NCI-H524 (cell line): ENCODE data around the gene GHRHR.

ENCODE experiments used
- DNase-seq, 2 experiments: peaks; one replicate each; lab custom pipeline; 2025; lab: John Stamatoyannopoulos, UW

The GHRHR gene

GRCh38 chr7:30984359-30985107, 20.8 kb downstream of the GHRHR start:
- no peak for DNase-seq

GRCh38 chr7:30985756-30986155, 22.0 kb downstream of the GHRHR start:
- DNase-seq: no peak

GRCh38 chr7:30986331-30986730, 22.6 kb downstream of the GHRHR start:
- no peak for DNase-seq

- DNase-seq: no peak
These were observed 23.0 kb downstream of the GHRHR start for GRCh38 chr7:30986738-30987137.

- DNase-seq: no peak
These were observed 23.4 kb downstream of the GHRHR start for GRCh38 chr7:30987178-30987577.

- DNase-seq: no peak
These were observed 24.2 kb downstream of the GHRHR start for GRCh38 chr7:30987936-30988335.

- peak; percentile 35 to 60 for DNase-seq
These were observed 24.7 kb downstream of the GHRHR start for GRCh38 chr7:30988351-30989005.

GRCh38 chr7:30989008-30989823, 25.5 kb downstream of the GHRHR start:
- DNase-seq: no peak

GRCh38 chr7:30989824-30990672, 26.3 kb downstream of the GHRHR start:
- DNase-seq: no peak

GRCh38 chr7:30990673-30991170, 27.0 kb downstream of the GHRHR start:
- no peak for DNase-seq

- no peak for DNase-seq
These were observed 28.7 kb downstream of the GHRHR start for GRCh38 chr7:30992414-30992813.

GRCh38 chr7:30994206-30995100, 30.7 kb downstream of the GHRHR start:
- no peak for DNase-seq

- no peak for DNase-seq
These were observed 31.8 kb downstream of the GHRHR start for GRCh38 chr7:30995536-30995935.

GRCh38 chr7:30996256-30996655, 32.5 kb downstream of the GHRHR start:
- DNase-seq: no peak

GRCh38 chr7:30996883-30997282, 33.1 kb downstream of the GHRHR start:
- DNase-seq: no peak

- DNase-seq: no peak
These were observed 33.6 kb downstream of the GHRHR start for GRCh38 chr7:30997316-30997715.

- DNase-seq: no peak
These were observed 34.4 kb downstream of the GHRHR start for GRCh38 chr7:30998180-30998579.

GRCh38 chr7:31000161-31000693, 36.5 kb downstream of the GHRHR start:
- DNase-seq: no peak

- DNase-seq: no peak
These were observed 37.0 kb downstream of the GHRHR start for GRCh38 chr7:31000779-31001178.

GRCh38 chr7:31002256-31002655, 38.5 kb downstream of the GHRHR start:
- DNase-seq: peak in 1 of 2 experiments; percentile 50
